Heart right ventricle (tissue), 16 donors: ENCODE data around the gene SLC16A2. TPM values are rescaled to one million over a fixed set of nuclear protein-coding genes. Genes with fewer than 3 reads are reported as not detected.
A peak's percentile ranks its signal among the peaks of the same experiment; 100 is the strongest.
"Not testable (repeated sequence)": the region's sequence is repeated elsewhere in the genome, so short reads cannot be mapped to it uniquely, and the experiment has no call there.

Experiments used
- ATAC-seq, 8 donors: fragments of 200-7000 bp; cut with Tn5 transposase; one replicate each; pipeline ENCODE4 v1.9.1; 2020; ENCODE audit warnings: mild to moderate bottlenecking in 8 of 8, moderate library complexity in 8 of 8, moderate number of reproducible peaks in 1 of 8
- DNase-seq, 2 donors: peaks; one replicate each; pipeline ENCODE4 v3.0.0-alpha.2; 2020
- H3K27ac ChIP-seq, 10 donors: fragments of 200-600 bp; sonication (generic) in 2 of 10; one replicate each; pipeline versions ENCODE4 v1.5.0 to v1.8.0; 2020 to 2022; ENCODE audit warnings: mild to moderate bottlenecking in 3 of 10
- H3K27me3 ChIP-seq, 7 donors: fragments of 200-600 bp; one replicate each; pipeline ENCODE4 v1.8.0; 2021 to 2022; ENCODE audit warnings: mild to moderate bottlenecking in 2 of 7
- H3K36me3 ChIP-seq, 9 donors: fragments of 200-600 bp; sonication (generic) in 1 of 9; one replicate each; pipeline versions ENCODE4 v1.5.0 to v1.8.0; 2020 to 2022; ENCODE audit warnings: mild to moderate bottlenecking in 2 of 9
- H3K4me1 ChIP-seq, 9 donors: fragments of 200-600 bp; sonication (generic) in 1 of 9; one replicate each; pipeline versions ENCODE4 v1.5.0 to v1.8.0; 2020 to 2022; ENCODE audit warnings: mild to moderate bottlenecking in 4 of 9
- H3K4me3 ChIP-seq, 10 donors: fragments of 200-600 bp; sonication (generic) in 2 of 10; one replicate each; pipeline versions ENCODE4 v1.5.0 to v1.8.0; 2020 to 2022; ENCODE audit warnings: mild to moderate bottlenecking in 7 of 10, moderate library complexity in 2 of 10
- H3K9me3 ChIP-seq, 11 donors: fragments of 200-600 bp in 10 of 11; sonication (generic) in 2 of 11; one replicate each; pipeline versions ENCODE4 v1.5.0 to v1.8.0; 2013 to 2022; ENCODE audit warnings: mild to moderate bottlenecking in 2 of 11, control low read depth in 1 of 11, moderate library complexity in 1 of 11
- WGBS, 2 donors: extraction: QIAGEN DNeasy Blood & Tissue Kit; methylation state at CpG; one replicate each; pipeline ENCODE4 v1.1.7; 2013; ENCODE audit warnings: inconsistent platforms in 1 of 2; 5-methylcytosine and 5-hydroxymethylcytosine counted together
- intact Hi-C, 10 donors: fragments of 100-400 bp; cut with DNase I; formaldehyde crosslinking; loops; one replicate each; pipeline versions ENCODE4 v1.11.1 to v1.14.2; 2022
- polyA plus RNA-seq, 2 donors: library from polyadenylated mRNA; stranded (reverse); fragments of 200-250 nt; gene quantifications; one replicate each; pipeline ENCODE4 v1.2.3, GENCODE V29; 2013
- total RNA-seq, 10 donors: library from RNA; stranded (reverse); fragmentation: NEBNext Ultra II Directional in 3 of 10; extraction: Animal tissue kit (Norgen Biotek cat#: 25700) in 3 of 10; gene quantifications; one replicate each; pipeline versions ENCODE4 v1.2.1 to v1.2.4, GENCODE V29; 2021 to 2023
- TF ChIP-seq, protein P1 (sequence below), 9 donors: fragments of 200-600 bp; sonication (generic) in 2 of 9; IDR thresholded peaks; one replicate each; pipeline versions ENCODE4 v1.5.0 to v1.8.0; 2021 to 2022; ENCODE audit warnings: antibody characterized with exemption in 9 of 9, mild to moderate bottlenecking in 5 of 9, moderate library complexity in 1 of 9
- donor health status: Arrhythmogenic right ventricular cardiomyopathy.
- donor health status: ischemic (EF 13 %, LVEDD 7.1; RV severe dilation, severe dysfunction).
- donor health status: healthy with polysubstance abuse.
- donor health status: DM: no; HTN: yes; CAD: no.
- donor health status: DM: no; HTN: no; CAD: no.
- donor health status: ischemic (EF 25% LVEDD 6.9; RV normal size, moderate dysfunction).
- donor health status: ischemic (EF 25% LVEDD 5.7; RV mildly dilated, moderate dysfunction).
- donor health status: healthy.
- donor health status: DM: yes; HTN: yes; CAD: no.
- donor health status: Ischemic cardiomyopathy.
- donor health status: ischemic (EF 35%, LVEDD 5.7; RV mildly dilated, moderate dysfunction).
- donor health status: nonischemic (EF 11% LVEDD 7.7; RV severe dilation, severe dysfunction).
- donor health status: DM: yes; HTN: yes; CAD: no.
- donor health status: PGD.
- donor health status: ischemic (EF 29% LVEDD 5.4; RV normal size, mild dysfunction).
- donor health status: nonischemic (EF 23%, LVEDD 6.1; RV moderate dilation, normal function).

Gene SLC16A2
- total and polyA plus RNA-seq, 12 donors, result 2.4 to 12.6 (median 6.5) TPM

DNA sequence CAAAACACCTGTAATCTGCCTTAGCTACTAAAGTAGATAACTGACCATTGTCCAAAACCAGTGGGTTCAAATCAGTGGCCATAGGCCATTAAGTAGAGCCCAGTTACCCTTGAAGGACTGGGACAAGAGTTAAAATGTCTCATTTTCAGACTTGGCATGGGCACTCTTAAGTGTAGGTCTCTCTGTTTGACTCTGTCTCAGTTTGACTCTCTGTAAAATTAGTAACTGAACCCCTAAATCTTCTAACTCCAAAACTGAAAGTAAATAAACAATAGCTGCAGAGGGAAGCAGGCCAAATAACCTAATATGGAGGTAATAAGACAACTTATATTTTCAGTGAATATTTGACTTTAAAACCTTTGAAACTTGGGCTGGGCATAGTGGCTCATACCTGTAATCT, 89.1 kb downstream of the SLC16A2 start:
- peaks cover 0 to 20% (median 0%) of the 10 kb centered on the region in 7 donors for H3K27me3 ChIP-seq
- TF ChIP-seq, protein P1, sequence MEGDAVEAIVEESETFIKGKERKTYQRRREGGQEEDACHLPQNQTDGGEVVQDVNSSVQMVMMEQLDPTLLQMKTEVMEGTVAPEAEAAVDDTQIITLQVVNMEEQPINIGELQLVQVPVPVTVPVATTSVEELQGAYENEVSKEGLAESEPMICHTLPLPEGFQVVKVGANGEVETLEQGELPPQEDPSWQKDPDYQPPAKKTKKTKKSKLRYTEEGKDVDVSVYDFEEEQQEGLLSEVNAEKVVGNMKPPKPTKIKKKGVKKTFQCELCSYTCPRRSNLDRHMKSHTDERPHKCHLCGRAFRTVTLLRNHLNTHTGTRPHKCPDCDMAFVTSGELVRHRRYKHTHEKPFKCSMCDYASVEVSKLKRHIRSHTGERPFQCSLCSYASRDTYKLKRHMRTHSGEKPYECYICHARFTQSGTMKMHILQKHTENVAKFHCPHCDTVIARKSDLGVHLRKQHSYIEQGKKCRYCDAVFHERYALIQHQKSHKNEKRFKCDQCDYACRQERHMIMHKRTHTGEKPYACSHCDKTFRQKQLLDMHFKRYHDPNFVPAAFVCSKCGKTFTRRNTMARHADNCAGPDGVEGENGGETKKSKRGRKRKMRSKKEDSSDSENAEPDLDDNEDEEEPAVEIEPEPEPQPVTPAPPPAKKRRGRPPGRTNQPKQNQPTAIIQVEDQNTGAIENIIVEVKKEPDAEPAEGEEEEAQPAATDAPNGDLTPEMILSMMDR (IDR thresholded peaks at IDR 0.05), result no peak
- DNase-seq (no peak), ATAC-seq (no peak)
- no peak overlapping the region for H3K4me3 ChIP-seq
- intact Hi-C loops, result no loop called here
- H3K36me3 ChIP-seq, result no peaks in the 10 kb centered on the region
- no peak overlapping the region for H3K27ac ChIP-seq
- H3K9me3 ChIP-seq, result no peaks in the 10 kb centered on the region
- peaks cover 0 to 8% (median 0%) of the 10 kb centered on the region in 9 donors for H3K4me1 ChIP-seq

DNA sequence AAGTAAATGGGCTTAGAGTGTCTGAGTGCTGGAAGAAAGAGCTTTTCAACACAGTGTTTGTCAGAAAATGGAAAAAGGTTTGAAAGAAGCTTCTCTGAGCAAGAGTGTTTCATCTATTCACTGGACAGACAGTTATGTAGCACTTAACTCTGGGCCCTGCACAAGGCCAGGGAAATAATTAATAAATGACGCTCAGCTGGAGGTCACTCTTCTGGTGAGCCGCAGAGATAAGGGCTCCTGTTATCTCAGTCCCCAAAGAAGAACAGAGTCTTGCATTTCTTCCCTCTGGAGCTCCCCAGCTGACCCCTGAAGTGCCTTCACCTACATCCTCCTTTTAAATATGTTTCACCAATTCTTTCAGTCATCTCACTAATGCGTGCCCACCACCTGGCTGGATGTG, 90.4 kb downstream of the SLC16A2 start:
- 79 to 83% methylated on average over 3 of the region's 3 CpGs for WGBS, 2 donors
- peaks cover 0 to 25% (median 0%) of the 10 kb centered on the region in 7 donors for H3K27me3 ChIP-seq
- TF ChIP-seq, protein P1 (IDR thresholded peaks at IDR 0.05), result no peak
- intact Hi-C loops, result no loop called here
- H3K4me1 ChIP-seq, result peaks cover 0 to 8% (median 0%) of the 10 kb centered on the region in 9 donors
- H3K9me3 ChIP-seq, result peaks cover 0 to 5% (median 0%) of the 10 kb centered on the region in 11 donors
- no peak overlapping the region for H3K27ac ChIP-seq
- no peak overlapping the region for H3K4me3 ChIP-seq
- DNase-seq, result no peak
- H3K36me3 ChIP-seq, result no peaks in the 10 kb centered on the region
- no peak for ATAC-seq

DNA sequence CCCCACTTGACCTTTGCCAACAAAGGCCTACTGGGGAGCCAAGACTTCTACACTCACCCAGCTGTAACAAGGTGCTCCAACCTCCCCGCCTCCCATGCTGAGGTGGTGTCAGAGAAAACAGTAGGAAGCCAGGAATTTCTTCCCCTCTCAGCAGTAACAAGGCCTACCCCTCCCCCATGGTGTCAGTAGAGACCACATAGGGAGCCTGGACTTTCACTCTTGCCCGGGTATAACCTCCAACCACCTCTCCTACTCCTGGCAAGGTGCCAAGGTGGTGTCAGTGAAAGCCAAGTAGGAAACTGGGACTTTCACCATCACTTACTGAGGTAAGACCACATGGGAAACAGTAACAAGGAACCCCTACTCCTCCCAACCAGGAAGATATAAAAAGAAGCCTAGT, 93.1 kb downstream of the SLC16A2 start:
- 56 to 59% methylated on average over 2 of the region's 2 CpGs for WGBS, 2 donors
- ATAC-seq (peak in 1 of 8 donors; percentile 19), DNase-seq (no peak)
- H3K4me3 ChIP-seq, result no peak overlapping the region
- intact Hi-C loops, result no loop called here
- peaks cover 0 to 8% (median 0%) of the 10 kb centered on the region in 9 donors for H3K4me1 ChIP-seq
- H3K27ac ChIP-seq, result no peak overlapping the region
- peaks cover 0 to 24% (median 0%) of the 10 kb centered on the region in 7 donors for H3K27me3 ChIP-seq
- TF ChIP-seq, protein P1 (IDR thresholded peaks at IDR 0.05), result no peak
- peaks cover 0 to 7% (median 0%) of the 10 kb centered on the region in 11 donors for H3K9me3 ChIP-seq
- H3K36me3 ChIP-seq, result no peaks in the 10 kb centered on the region

DNA sequence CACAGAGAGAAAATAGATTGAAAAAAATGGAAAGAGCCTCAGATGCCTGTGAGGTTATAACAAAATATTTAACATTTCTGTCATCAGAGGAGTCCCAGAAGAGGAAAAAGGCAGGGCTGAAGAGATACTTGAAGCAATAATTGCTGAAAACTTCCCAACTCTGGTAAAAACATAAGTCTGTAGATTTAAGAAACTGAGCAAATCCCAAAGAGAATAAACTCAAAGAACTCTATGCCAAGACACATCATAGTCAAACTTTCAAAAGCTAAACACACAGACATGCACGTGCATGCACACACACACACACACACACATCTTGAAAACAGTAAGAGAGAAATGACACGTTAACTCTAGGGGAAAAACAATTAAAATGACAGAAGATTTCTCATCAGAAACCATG, 94.1 kb downstream of the SLC16A2 start:
- 72 to 83% methylated on average over 2 of the region's 2 CpGs for WGBS, 2 donors

DNA sequence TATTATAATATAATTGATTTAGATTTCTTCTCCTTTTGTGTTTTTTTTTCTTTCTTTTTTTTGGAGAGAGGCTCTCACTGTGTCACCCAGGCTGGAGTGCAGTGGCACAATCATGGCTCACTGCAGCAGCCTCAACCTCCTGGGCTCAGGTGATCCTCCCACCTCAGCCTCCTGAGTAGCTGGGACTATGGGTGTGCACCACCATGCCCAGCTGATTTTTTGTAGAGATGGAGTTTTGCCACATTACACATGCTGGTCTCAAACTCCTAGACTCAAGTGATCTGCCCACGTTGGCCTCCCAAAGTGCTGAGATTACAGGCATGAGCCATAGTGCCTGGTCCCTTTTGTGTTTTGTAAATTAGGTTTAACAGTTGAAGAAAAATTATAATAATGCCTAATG, 94.7 kb downstream of the SLC16A2 start:
- H3K9me3 ChIP-seq, ATAC-seq, H3K27ac ChIP-seq, H3K4me3 ChIP-seq, H3K36me3 ChIP-seq, DNase-seq, H3K4me1 ChIP-seq, intact Hi-C loops: not testable (repeated sequence)
- 92 to 95% methylated on average over 1 of the region's 1 CpG for WGBS, 2 donors
- H3K27me3 ChIP-seq, result peaks cover 0 to 16% (median 0%) of the 10 kb centered on the region in 7 donors

More for the DNA sequence above, 94.1 kb downstream of the SLC16A2 start:
- peaks cover 0 to 8% (median 0%) of the 10 kb centered on the region in 9 donors for H3K4me1 ChIP-seq
- H3K36me3 ChIP-seq, result no peaks in the 10 kb centered on the region
- no peak for ATAC-seq
- TF ChIP-seq, protein P1 (IDR thresholded peaks at IDR 0.05), result no peak
- intact Hi-C loops, result no loop called here
- peaks cover 0 to 7% (median 0%) of the 10 kb centered on the region in 11 donors for H3K9me3 ChIP-seq
- no peak for DNase-seq
- H3K27ac ChIP-seq, result no peak overlapping the region
- peaks cover 0 to 16% (median 0%) of the 10 kb centered on the region in 7 donors for H3K27me3 ChIP-seq
- no peak overlapping the region for H3K4me3 ChIP-seq
